GM12873 (cell line): ENCODE results near the gene TMEM266.

Source experiments
- TF ChIP-seq, protein P1 (sequence below): IDR thresholded peaks from 2 replicates; pipeline ENCODE4 v1.5.1; 2012; ENCODE audit warnings: low read depth, mild to moderate bottlenecking, moderate library complexity, low read length, control low read depth; ENCODE audit not compliant: insufficient read depth; ENCODE audit errors: missing control alignments

TMEM266 gene

DNA sequence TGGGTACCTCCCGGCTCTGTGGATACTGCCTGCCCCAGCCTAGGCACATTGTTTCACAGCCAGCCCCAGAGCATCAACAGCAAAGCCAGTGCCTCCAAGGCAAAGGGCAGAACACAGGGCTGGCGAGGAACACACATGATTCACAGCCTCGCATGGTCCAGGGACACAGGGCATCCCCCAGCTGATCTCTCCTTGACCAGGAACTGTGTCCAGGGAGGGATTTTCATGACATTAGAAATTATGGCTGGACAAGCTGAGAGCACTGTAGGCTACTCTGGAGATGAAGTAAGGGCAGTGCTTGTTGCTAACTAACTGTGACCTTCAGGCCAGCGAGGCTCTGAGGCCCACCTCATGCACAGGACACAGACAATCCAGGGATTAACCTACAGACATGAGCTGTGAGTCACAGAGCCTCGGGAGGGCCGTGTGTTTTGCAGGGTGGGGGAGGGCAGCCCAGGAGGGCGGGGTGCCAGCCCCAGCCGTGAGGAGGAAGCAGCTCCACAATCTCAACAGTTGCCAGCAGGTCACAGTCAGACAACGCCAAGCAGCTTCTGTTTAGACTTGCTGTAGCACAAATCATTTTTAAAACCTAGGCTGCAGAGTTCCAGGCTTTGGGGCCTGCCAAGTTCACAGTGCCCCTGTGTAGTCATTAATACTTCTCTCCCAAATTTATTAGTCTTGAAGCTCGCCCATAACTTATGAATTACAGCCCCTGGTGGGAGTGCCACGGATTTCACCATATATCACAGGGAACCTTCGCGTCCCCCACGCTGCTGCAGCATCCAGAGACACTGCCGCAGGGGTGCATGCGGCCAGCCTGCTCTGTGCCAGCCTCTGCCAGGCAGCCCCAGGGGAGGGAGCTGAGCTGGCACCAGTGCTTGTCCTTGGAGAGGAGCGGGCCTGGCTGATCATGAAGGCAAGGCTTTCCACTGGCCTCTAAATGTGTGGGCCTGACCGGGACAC lies 136.8 kb downstream of the TMEM266 start:
- TF ChIP-seq, protein P1, sequence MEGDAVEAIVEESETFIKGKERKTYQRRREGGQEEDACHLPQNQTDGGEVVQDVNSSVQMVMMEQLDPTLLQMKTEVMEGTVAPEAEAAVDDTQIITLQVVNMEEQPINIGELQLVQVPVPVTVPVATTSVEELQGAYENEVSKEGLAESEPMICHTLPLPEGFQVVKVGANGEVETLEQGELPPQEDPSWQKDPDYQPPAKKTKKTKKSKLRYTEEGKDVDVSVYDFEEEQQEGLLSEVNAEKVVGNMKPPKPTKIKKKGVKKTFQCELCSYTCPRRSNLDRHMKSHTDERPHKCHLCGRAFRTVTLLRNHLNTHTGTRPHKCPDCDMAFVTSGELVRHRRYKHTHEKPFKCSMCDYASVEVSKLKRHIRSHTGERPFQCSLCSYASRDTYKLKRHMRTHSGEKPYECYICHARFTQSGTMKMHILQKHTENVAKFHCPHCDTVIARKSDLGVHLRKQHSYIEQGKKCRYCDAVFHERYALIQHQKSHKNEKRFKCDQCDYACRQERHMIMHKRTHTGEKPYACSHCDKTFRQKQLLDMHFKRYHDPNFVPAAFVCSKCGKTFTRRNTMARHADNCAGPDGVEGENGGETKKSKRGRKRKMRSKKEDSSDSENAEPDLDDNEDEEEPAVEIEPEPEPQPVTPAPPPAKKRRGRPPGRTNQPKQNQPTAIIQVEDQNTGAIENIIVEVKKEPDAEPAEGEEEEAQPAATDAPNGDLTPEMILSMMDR: no peak

DNA sequence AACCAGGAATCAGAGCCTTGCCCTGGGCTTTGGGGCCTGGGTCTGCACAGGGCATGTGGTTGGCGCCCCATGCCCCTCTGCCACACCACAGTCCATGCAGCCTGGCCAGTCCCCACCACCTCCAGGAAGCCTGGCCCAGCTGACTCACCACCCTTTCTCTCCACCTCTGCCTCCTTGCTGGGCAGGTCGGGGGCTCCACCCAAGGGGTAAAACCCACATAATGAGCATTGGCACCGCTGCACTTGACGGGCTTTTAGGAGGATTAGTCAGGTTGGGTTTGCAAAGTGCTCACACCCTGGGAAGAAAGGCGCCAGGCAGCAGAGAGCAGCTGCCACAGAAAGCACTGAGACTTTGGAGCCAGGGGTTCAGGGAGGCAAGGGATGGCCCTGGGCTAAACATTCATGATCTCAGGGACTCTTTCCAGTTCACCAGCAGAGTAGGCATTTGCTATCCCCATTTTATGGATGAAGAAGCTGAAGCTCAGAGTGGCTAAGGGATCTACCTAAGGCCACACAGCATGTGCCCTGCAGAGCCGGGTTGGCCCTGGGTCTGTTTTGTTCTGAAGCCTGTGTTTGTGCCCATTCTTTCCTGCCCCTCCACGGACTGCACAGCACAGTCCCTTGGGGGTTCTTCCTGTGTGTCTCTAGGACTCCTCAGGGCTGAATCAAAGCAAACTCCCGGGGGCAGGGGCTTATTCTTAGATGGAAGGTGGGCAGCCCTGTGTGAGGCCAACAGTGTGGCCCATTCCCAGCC lies 138.1 kb downstream of the TMEM266 start:
- TF ChIP-seq, protein P1: no peak

DNA sequence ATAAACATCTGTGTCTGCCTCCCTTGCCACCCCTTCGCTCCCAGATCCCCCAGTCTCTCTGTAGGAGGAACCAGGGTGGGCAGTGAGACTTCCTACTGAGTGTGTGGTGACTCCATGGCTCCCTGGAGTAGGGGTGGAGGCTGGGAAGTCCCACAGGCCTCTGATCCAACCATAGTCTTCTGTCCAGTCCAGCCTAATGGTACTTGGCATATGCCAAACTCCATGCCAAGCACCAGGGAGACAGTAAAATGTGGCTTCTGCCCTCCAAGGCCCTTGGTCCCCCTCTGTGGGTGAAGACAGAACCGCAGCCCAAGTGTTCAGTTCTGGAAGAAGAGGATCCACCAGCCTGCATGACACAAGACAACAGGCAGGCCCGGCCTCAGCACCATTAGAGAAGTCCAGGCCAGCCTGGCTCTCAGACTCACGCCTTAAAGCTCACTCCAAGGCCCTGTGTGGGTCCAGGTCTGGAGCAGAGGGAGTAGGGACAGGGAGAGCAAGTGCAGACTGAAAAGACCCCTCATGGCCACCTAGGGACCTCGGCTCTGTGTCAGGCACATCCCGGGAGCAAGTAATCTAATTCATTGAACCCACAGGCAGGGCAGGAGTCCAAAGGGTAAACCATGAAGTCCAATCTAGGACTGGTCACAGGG lies 138.8 kb downstream of the TMEM266 start:
- TF ChIP-seq, protein P1: no peak

DNA sequence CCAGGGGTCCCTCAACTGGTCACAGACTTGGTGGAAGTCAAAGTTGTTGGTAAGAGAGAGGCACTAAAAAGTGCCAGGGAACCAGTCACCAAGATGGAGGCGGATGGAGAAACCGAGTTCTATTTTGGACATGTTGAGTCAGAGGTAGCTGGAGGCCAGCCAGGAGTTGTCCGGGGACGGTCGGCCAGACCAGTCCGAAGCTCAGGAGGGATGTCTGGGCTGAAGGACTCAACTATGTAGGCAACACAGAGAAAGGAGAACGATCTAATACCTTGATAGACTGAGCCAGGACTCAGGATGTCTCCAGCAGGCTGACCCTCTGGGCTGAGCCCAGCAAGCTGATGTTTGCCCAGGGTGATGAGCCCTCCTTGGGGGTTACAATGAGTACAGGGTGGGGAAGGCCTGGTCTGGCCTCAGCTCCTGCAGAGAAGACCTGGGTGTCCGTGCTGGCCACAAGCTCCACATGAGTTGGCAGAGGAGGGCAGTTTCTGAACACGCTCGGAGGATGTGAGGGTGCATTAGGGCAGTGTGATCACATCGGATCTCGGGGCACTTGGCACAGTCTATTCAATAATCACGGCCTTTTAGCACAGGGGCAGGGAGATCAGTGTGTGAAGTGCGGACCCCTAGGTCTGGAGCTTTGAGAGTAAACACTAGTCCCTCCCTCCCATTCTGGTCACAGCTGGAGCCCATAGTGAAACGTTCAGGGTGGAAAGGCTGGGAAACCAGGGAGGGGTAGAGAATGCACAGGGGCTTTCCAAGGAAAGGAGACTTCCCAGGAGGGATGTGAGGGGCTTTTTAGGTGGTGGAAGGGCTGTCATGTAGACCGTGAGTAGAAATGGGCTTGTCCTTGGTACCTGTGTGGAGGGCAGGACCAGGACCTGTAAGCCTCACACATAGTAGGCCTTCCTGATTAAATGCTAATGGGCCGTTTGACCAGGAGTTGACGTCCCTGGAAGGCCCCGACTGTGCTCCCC lies 139.6 kb downstream of the TMEM266 start:
- TF ChIP-seq, protein P1: no peak

DNA sequence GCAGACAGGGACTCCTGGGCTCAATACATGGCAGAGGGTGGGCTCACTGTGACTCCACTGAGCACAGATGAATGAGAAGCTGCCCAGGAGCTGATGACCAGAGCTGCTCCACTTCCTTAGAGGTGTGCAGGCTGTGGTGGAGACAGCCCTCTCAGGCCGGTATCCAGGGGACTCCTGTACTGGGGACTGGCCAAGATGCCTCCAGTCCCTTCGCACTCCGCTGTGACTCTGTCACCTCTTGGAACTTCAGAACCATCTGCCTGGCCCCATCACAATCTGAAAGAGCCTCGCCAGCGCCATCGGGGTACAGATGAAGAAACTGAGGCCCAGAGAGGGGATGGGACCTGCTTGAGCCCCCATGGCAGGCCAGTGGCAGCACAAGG lies 140.3 kb downstream of the TMEM266 start:
- TF ChIP-seq, protein P1: no peak

DNA sequence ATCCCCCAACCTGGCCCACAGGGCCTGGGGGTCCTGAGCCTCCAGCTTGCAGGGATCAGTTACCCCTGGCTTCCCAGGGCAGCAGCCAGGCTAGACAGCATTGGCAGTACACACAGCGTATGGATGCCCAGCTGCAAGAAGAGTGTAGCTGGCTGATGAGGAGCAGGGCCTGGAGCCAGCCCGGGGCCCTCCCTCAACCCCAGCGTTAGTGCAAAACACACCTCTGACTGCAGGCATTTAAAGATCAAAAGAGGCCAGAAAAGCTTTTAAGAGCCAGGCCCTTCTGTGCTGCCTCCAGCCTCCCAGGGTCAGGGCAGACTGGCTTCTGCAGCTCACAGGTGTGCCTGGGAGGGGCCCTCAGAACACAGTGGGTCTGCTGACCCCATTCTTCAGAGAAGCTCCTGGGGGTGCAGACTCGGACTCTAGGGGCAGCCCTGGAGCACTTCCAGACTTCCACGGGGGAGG lies 140.9 kb downstream of the TMEM266 start:
- TF ChIP-seq, protein P1: no peak
